Activated CD4-positive, alpha-beta T cell treated with anti-CD3 and anti-CD28 coated beads, Interleukin-2, amount 50 U/mL, for 1 hour (primary cell): Measurements from ENCODE around the gene PLPPR3.

Source experiments
- DNase-seq: peaks from one replicate; pipeline ENCODE4 v3.0.0-alpha.2; 2020

The PLPPR3 gene

DNA sequence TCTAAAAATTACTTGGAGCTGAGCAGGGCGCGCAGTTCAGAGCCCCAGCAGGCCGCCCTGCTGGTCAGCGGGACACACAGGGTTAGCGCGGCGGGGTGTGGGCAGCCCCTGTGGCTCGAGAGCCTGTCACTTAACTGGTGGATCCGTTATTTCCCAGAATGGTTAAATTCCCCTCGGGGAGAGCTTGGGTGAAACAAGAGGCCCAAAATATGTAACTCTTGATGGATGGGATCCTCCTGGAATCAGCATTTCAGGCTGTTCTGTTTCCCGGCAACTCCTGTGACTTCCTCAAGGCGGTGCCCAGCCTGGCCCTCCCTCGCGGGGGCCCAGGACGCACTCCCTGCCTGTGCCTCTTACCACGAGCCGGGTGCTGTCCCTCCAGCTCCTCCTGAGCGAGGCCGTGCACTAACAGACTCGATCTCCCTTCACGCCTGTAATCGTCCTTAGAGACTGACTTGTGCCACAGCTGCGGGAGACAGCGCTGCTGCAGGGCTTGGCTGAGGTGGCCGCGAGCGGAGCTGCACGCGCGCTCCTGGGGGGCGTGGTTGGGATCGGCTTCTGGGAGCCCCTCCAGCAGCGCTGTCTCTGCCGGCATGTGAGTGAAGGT lies 14.8 kb downstream of the PLPPR3 start:
- no peak for DNase-seq

DNA sequence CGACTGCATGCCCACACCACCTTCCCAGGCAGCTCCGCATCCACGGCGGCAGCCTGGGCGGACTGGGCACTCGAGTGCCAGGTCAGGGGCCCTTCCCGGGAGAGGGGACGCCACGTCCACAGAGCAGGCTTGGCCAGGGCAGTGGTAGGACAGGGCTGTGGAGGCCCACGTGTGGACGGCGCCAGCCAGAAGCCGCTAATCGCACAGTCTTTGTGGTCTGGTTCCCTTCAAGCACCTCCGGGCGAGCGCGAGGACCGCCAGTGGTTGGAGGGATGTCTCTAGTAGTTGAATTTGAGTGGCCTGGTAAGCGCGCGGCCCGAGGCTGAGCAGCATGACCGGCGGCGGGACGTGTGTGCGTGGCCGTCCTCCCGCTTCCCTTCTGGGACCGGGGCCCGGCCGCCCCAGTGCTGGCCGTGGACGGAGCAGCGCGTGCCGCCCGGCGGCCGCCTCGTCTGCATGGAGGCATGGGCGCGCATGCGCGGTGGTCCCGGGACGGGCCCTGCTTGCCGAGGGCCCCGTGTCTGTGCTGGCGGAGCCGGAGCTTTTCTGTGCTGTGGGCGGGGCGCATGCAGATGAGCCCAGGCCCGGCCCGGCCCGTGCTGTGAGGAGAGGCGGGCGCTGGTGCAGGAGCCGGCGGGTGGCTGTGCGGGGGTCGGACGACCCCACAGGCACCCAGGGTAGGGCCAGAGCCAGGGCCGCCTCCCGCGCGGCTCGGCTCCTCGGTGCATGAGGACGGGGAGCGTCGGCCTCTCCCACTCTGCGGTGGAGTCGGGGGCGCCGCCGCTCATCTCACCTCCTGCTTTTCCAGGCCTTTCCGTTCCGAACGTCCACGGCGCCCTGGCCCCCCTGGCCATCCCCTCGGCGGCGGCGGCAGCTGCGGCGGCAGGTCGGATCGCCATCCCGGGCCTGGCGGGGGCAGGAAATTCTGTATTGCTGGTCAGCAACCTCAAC lies 15.9 kb downstream of the PLPPR3 start:
- no peak for DNase-seq

GRCh38 chr19:805166-805551 lies 16.6 kb downstream of the PLPPR3 start:
- DNase-seq = no peak

- DNase-seq = no peak
Measured at GRCh38 chr19:804419-805165, 17.2 kb downstream of the PLPPR3 start.

GRCh38 chr19:803686-804418 lies 17.9 kb downstream of the PLPPR3 start:
- no peak for DNase-seq

- DNase-seq = no peak
Measured at GRCh38 chr19:803099-803561, 18.6 kb downstream of the PLPPR3 start.

- DNase-seq = no peak
Measured at GRCh38 chr19:802498-803098, 19.2 kb downstream of the PLPPR3 start.

GRCh38 chr19:801861-802497 lies 19.8 kb downstream of the PLPPR3 start:
- no peak for DNase-seq

GRCh38 chr19:801030-801860 lies 20.5 kb downstream of the PLPPR3 start:
- DNase-seq = no peak

DNA sequence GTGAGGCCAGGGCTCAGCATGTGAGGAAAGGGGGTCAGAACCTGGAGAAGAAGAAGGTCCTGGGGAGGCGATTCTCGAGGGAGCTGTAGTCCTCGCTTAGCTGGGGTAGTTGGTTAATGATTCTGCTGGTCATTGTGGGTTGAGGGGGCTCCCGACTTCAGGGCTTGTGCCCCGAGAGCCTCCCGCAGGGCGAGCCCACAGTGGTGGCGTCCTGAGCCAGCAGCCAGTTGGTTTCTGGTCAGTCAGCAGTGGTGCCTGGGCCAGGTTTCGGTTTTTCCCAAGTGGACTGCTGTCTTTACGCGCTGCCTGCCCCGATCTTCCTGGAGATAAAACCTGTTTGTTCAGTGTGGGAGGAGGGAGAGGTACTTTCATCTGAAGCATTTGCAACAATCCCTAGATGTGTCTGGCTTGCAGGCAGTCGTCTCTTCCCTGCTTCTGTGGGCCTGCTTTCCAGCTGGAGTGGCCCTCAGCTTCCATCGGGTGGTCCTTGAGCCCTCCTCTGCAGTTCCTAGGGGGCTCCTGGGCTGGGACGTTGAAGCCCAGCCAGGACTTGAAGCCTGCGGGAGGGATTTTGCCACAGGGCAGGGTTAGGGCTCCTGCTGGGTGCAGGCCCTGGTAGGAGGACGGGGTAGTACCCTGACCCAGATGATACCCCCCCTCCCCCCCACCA lies 21.3 kb downstream of the PLPPR3 start:
- no peak for DNase-seq

DNA sequence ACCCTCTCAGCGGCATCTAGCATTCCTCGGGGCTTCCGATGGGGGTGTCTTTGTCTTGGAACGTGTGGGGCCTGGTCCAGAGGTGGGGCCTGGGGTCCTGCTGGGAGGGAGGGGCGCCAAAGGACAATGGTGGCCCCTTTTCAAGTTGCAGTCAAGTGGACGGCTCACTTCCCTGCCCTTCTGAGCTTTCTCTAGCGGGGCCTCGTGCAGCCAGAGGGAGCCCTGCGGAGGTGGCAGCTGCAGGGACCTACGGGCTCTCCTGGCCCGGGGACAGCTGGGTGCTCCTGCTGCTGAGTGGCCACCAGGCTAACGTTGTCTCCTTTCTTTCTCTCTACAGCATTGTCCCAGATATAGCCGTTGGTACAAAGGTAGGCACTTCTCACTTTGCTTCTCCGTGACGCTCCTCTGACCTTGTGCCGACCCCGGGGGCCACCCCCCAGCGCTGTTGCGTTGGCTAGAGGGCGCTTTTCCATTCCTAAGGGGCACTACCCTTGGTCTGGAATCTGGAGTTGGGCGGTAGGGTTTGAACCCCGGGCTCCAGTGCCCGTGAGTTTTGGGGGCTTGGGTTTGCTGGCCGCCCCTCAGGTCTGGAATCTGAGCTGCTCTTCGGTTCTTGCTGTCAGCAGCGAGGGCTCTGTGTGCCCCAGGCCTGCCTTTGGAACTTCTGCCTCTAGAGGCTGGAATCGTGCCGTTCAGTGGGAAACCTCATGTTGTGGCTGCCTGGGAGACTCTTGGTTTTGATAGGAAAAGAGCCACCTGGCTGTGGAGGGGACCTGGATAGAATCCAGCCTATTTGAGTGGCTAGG lies 22.5 kb downstream of the PLPPR3 start:
- no peak for DNase-seq

DNA sequence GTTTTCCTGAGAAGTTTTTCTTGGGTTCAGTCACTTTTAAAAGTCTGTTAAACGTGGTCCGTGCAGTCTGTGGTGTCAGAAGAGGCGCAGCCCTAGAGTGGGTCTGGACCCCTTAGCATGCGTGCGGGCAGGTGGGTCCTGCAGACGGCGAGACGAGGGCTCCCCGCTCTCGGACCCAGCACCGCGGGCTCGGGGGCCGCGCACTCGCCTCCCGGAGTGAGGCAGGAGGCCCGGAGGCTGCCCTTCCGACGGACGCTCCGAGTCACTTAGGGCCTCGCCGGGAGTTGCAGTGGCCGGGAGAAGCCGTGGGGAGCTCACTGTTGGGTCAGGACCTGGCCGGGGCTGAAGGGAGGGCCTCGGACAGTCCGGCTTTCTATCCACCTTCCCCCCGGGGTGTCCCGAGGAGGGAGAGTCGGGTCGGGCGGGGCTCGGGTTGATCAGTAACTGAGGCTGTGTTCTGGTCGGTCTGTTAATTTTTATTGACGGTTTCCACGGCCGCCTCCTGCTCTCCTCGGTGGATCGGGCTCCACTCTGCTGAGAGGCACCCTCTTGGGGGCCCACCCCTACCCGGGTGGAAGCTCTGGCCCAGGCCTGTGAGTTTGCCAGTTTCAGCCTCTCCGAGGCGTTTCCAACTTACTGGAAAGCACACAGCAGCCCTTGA lies 23.2 kb downstream of the PLPPR3 start:
- no peak for DNase-seq

DNA sequence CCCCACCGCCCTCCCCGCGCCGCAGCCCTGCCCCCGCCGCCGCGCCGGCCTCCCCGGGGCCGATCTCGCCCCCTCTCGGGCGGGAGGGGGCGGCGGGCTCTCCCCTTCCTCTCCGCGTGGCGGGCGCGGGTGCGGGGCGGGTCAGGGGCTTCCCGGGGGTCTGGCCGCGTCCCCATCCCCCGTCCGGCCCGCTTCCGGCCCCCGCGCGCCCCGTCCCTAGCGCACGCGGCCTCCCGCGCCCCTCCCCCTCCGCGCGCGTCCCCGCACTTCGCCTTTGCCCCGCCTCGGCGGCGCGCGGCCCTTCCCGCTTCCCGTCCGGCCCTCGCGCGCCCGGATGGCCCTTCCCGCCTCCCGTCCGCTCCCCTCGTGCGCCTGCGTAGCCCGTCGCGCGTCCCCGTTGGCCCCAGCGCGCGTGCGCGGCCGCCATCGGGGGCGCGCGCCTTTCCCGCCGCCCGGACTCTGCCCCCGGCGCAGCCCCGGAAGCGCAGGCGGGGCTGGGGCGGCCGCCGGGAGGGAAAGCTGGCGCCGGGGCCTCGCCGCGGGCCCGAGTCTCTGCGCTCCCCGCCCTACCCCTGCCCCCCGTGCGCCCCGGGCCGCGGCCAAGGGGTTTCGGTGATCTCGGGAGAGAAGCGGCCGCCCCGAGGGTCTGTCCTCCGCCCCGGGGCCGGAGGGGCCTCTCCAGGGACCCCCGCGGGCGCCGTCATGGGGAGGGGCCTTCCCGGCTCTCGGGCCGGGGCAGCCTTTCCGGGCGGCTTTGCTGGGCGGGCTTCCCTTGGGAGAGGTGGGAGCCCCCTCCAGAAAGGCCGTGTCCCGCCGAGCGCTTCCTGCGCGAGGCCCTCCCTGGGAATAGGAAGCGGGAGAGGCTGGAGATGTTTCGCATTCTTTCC lies 24.0 kb downstream of the PLPPR3 start:
- peak; percentile 80 for DNase-seq

DNA sequence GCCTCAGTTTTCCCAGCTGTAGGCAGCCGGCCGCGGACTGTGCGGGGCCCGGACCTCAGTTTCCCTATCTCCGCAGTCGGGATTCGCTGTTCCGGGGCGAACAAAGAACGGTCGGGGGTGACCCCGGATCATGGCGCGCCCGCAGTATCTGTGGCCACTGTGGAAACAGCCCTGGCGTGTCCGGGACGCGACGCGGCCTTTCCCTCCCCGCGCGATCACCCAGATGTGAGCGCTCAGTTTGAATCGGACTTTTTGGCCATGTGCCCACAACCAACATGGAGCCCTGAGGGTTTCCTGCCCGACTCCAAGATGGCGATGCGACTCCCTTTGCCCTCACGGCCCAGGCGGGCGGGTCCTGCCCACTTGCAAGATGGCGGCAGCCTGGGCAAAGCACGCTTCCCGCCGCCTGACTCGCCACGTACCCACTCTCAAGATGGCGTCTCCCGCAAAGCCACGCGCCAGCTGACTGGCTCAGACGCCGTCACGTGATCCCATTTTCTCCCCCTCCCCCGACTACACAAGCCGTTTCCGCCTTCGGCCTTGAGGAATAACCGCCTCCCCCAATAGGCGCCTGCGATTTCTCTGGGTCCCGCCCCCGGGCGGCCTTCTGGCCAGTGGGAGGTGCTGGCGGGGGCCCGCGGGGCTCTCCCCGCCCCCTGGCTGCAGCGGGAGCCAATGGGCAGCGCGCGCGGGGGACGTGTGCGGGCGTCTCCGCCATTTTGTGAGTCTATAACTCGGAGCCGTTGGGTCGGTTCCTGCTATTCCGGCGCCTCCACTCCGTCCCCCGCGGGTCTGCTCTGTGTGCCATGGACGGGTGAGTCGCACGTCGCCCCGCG lies 24.8 kb downstream of the PLPPR3 start, which contains the start of gene PTBP1:
TSS of gene PTBP1 (plus strand) at position 761 of the 836 bp plus-strand sequence. CDS start at position 807, 46 bp downstream.
- peak; percentile 98 for DNase-seq

GRCh38 chr19:795691-796581 lies 25.8 kb downstream of the PLPPR3 start:
- DNase-seq = no peak
